Dermis microvascular lymphatic vessel endothelial cell (primary cell): ENCODE results near the gene UAP1. TPM values are rescaled to one million over a fixed set of nuclear protein-coding genes. Genes with fewer than 3 reads are reported as not detected.
"Not testable (repeated sequence)": the region's sequence is repeated elsewhere in the genome, so short reads cannot be mapped to it uniquely, and the experiment has no call there.

Source experiments
- DNase-seq, 2 donors: peaks; one replicate each; pipeline versions ENCODE4 v3.0.0 to v3.0.0-alpha.2; 2010; ENCODE audit warnings: low read depth in 2 of 2
- total RNA-seq: library from RNA; depleted of rRNA; stranded (reverse); fragments of >200 nt; gene quantifications from 2 replicates; pipeline ENCODE4 v1.2.1, GENCODE V29; 2014

Gene UAP1
- total RNA-seq, 1 donor from 2014 or later = 44.0 TPM

DNA sequence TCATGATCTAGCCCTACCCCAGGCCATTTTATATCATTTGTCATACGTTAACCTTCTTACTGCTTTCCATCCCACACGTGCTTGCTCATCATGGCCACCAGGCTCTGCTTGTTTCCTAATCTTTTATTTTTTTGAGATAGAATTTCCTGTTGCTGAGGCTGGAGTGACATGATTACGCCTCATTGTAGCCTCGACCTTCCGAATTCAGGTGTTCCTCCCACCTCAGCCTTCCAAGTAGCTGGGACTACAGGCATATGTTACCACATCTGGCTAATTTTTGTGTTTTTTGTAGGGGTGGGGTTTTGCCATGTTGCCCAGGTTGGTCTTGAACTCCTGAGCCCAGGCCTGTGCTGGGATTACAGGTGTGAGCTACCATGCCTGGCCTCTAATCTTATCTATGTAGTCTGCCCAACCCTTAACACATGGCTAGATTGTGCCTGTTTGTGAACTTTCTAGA lies 3.3 kb downstream of the UAP1 start:
- DNase-seq = peak in 1 of 2 donors; percentile 24

DNA sequence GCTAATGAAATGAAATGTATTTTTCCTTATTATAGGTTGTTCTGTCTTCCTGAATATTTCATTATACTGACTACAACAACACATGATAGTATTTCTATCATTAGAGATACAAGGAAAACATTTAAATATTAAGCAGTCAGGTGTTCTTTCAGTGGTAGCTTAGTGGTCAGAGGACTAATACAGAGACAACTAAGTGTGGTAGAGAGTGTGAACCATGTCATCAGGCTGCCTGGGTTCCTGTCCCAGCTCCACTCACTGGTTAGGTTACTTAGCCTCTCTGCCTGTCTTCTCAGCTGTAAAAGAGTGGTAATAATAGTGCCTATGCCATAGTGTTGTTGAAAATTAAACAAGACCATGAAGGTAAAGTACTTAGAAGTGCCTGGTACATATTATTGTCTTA lies 3.9 kb downstream of the UAP1 start:
- no peak for DNase-seq

DNA sequence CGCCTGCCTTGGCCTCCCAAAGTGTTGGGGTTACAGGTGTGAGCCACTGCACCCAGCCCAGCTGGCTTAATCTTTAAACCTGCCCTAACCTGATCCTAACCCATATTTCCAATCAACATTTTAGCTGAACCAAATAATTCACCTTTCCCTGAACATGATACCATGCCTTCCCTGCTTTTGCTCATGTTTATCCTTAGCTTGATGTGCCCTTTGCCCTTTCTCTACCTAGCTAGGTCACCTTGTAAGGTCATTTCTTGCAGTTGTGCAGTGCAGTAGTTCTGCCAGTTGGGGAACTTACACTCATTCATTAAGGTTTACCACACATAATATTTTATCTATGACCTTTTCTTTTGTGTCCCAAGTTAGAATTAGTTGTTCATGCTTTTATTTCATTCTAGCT lies 5.3 kb downstream of the UAP1 start:
- no peak for DNase-seq

DNA sequence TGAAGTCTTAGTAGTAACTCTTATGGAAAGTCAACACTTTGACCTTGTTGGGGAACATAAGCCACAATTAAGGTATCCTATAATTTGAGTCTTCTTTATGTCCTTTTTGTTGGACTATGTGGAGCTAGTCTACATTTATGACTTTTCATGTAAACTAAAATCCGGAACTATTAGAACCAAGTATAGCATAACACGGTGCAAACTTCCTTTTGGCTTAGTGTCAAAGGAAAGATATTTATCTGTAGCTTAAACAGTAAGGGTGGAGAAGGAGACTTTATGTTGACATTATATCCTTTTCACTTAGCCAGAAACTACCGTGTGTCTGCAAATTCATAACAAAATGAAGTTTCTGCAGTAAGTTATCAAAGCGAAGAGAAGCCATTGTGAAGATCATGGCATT lies 7.3 kb downstream of the UAP1 start:
- peak in 1 of 2 donors; percentile 26 for DNase-seq

DNA sequence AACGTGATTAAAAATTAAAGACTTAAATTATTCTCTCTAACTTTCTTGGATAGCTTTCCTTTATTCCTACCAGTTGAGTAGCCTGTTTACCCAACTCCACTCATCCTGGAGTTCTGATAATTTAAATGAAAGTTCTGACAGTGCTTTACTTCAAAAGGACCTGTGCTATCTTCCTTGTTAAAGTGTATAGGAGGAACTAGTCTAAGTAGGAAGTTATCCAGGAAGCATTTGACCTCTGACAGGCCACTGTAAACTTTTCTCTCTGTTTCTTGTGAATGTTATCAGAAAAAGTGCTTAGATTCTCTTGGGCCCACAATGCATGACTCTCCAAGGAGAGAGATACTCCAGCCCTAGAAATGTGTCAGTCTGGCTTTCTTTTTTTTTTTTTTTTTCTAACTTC lies 9.2 kb downstream of the UAP1 start:
- DNase-seq = no peak

DNA sequence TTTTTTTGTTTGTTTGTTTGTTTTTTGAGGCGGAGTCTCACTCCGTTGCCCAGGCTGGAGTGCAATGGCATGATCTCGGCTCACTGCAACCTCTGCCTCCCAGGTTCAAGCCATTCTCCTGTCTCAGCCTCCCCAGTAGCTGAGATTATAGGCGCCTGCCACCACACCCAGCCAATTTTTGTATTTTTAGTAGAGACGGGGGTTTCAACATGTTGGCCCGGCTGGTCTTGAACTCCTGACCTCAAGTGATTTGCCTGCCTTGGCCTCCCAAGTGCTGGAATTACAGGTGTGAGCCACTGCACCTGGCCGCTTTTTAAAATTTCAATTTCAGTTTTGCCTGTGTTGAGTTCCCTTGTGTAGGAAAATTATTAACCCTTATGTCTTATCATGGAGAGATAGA lies 9.6 kb downstream of the UAP1 start:
- not testable (repeated sequence) for DNase-seq

DNA sequence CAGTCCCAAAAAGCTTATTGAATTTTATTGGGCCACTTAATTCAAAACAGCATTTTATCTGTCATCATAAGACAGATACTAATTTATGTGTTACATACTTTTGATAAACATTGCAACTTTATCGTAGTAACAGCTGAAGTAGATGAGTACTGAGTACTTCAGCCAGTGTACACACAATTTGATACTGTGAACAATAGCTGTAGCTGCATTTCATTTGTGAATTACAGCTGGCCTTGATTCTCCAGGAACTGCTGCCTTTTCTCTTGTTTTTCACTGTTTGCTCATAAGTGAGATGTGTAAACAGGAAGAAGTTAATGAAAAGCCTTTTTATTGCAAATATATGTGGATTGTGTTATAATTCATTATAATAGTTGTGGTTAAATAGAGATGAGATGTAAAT lies 10.2 kb downstream of the UAP1 start:
- no peak for DNase-seq

DNA sequence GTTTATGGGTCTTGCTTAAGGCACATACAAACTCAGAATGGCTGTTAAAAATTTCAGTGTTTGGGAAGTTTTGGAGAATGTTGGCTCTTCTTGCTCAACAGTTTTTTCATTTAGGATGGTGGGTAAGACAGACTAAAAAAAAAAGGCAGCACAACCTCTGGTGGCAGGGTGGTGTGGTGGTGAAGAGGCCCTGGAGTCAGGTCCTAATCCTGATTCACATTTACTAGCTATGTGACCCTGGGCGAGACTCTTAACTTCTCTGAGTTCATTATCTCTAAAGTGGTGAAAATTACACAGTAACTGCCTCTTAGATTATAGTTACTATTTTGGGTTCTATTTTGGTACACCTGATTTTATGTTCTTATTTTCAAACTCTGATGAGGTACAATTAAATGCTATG lies 11.6 kb downstream of the UAP1 start:
- no peak for DNase-seq

DNA sequence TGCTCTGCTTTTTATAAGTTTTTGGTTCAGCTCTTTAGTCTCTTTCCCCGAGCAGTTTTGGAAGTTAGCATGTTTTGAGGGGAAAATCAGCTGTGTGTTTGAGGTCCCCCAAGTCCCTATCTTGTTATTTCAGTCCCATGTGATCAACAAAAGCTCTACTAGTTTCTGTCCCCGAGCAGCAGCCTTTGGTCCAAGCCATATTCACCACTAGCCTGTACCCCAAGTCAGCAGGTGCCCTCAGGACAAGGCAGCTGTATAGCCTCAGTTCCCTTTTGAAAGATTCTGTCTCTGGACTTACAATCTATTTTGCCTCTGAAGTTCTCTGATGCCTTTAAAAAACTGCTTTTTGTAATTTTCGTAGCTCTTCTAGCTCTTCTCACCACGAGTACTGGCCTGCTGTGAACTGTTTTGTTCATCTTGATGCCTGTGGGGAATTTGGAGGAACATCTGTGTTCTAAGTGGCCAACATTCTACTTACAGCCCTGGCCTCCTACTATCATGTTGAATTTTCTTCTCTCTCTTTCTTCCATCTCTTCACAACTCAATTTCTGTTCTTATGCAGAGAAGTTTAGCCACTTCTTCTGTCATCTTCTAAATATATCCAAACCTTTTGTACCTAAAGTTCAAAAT lies 16.7 kb downstream of the UAP1 start:
- no peak for DNase-seq

DNA sequence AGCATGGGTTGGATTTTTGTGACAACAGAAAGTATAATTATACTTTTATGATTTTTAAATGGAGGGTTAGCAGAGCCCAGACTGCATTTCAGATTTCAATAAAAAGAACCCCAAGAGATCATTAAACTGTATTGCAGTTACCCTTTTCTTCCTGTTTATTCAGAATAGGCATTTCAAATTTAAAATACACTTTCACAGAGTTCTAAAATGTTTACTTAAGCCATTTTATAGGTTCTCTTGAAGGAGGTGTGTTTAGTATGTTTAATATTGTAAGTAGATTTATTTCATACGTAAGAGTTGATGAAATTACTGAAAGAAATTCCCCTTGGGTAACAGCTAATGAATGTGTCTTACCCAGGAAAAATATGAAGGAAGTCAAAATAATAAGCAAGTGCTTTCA lies 17.4 kb downstream of the UAP1 start:
- no peak for DNase-seq

DNA sequence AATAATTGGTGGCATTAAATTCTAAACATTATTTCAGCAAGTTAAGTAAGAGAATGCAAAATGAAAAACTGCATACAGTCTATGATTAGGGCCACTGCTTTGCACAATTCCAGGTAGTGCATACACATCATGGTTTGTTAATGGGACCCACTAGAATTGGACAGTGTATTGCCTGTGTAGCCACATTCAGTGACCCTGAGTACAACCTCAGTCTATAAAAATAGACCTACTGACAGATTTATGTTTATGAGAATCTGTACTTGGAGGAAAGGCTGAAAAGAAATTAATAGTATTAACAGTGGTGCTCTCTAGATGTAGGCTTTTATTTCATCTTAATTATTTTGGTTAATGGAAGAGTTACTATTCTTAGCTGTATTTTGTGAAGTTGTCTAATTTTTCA lies 18.8 kb downstream of the UAP1 start:
- DNase-seq = no peak

DNA sequence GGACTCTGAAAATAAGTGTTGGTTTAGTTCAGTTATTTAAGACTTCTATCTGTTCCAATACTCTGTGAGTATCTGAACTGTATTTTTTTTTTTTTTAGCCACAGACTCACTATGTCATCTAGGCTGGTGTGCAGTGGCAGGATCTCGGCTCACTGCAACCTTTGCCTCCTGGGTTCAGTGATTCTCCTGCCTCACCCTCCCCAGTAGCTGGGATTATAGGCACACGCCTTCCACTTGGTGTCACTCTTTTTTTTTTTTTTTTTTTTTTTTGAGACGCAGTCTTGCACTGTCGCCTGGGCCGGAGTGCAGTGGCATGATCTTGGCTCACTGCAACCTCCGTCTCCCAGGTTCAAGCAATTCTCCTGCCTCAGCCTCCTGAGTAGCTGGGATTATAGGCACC lies 21.4 kb downstream of the UAP1 start:
- DNase-seq = not testable (repeated sequence)

DNA sequence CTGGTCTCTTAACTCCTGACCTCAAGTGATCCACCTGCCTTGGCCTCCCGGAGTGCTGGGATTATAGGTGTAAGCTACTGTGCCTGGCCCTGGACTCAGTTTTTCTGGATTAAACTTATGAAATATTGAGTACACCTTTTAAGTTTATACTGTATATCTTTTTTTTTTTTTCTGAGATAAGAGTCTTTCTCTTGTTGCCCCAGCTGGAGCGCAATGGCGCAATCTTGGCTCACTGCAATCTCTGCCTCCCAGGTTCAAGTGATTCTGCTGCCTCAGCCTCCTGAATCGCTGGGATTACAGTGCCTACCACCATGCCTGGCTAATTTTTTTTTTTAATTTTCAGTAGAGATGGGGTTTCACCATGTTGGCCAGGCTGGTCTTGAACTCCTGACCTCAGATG lies 23.6 kb downstream of the UAP1 start:
- not testable (repeated sequence) for DNase-seq

DNA sequence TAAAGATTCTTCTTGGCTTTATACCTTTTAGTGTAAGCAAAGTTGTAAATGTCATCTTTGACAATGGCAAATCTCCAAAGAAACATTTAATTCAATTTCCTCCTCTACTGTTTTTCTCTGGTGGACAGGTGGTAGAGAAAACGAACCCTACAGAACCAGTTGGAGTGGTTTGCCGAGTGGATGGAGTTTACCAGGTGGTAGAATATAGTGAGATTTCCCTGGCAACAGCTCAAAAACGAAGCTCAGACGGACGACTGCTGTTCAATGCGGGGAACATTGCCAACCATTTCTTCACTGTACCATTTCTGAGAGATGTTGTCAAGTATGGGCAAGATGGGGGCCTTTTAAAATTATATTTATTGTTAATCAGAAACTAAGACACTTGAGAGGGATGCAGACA lies 25.8 kb downstream of the UAP1 start:
- DNase-seq = no peak

DNA sequence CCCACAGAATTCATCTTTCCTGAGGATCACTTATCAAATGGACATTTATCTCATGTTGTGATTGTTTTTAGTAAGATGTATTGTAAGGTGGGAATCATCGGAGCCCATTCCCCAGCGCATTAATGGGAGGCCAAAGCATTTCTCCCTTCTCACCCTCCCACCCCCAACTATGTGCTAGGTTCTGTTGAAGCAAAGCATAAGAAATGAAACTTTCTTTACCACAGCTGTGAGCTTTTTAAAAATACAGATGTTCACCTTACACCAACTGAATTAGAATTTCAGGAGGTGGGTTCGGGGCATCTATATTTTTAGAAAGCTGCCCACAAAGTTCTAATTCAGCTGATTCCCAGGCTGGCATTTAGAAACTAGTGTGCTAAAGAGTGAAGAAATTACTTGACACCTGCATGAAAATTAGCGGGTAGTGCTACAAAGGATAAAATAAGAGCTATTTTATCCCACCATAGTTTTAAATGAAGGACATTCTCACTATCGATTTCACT lies 26.3 kb downstream of the UAP1 start:
- no peak for DNase-seq

DNA sequence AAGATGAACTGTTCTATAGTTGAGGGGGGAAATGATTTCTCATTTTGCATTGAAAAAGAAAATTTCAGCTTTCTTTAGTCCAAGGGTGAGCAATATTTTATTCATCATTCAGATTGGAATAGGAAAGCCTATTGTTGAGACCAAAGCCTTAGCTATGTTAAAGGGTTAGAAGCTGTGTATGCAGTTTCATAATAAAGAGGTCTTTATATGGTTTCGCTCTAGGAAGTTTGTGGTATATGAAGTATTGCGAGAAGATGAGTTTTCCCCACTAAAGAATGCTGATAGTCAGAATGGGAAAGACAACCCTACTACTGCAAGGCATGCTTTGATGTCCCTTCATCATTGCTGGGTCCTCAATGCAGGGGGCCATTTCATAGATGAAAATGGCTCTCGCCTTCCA lies 28.6 kb downstream of the UAP1 start:
- no peak for DNase-seq

DNA sequence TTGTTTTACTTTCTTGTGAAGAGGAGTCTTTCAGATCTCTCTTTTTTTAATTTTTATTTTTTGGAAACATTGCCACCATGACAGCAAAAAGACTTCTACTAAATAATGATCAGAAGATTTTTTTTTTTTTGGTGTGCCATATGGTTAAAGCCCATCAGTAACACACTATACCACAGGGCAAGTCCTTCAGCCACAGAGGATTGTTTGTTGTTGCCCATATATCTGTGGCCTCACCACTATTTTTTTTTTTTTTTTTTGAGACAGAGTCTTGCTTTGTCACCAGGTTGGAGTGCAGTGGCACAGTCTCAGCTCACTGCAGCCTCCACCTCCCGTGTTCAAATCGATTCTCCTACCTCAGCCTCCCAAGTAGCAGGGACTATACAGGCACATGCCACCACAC lies 29.2 kb downstream of the UAP1 start:
- DNase-seq = no peak

DNA sequence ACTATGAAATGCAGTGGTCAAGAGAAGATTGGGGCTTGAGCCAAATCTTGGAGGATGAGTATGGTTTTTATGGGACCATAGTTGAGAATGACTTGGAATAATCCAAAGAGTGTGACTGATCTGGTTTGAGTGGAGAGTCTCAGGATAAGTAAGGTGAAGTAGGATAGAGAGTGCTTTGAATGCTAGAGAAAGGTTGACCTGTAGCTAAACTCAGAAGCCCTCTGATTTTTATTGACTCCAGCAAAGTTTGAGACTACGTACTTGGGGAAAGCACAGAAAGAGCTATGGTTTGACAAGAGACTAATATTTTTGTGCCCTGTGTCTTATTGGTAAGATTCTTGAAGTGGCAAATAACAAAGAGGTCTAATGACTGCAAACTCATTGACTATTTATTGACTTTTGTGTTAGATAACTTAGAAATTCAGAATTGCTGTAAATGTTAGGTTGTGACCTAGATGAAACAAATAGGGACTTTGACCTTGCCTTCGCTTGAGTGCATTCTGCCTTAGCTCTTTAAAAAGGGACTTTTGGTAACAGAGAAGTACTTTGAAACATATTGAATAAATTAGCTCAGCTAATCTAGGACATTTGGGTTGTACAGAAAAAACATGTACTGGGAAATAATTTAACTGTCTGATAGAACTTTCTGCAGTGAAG lies 35.1 kb downstream of the UAP1 start:
- no peak for DNase-seq

DNA sequence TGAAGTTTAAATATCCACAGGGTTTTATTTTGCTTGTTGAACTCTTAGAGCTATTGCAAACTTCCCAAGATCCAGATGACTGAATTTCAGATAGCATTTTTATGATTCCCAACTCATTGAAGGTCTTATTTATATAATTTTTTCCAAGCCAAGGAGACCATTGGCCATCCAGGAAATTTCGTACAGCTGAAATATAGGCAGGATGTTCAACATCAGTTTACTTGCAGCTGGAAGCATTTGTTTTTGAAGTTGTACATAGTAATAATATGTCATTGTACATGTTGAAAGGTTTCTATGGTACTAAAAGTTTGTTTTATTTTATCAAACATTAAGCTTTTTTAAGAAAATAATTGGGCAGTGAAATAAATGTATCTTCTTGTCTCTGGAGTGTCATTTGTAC lies 37.9 kb downstream of the UAP1 start:
- no peak for DNase-seq

DNA sequence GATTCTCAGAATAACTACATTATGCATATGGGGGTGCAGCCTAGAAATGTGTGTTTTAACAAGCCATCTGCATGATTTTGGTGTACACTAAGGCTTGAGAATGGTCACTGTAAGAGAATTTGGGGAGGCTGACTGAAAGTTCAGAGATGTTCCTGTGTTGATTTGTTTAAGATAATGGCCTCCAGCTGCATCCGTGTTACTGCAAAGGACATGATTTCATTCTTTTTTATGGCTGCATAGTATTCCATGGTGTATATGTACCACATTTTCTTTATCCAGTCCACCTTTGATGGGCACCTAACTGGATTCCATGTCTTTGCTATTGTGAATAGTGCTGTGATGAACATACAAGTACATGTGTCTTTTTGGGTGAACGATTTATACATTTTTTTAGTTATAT lies 41.6 kb downstream of the UAP1 start:
- DNase-seq = not testable (repeated sequence)

DNA sequence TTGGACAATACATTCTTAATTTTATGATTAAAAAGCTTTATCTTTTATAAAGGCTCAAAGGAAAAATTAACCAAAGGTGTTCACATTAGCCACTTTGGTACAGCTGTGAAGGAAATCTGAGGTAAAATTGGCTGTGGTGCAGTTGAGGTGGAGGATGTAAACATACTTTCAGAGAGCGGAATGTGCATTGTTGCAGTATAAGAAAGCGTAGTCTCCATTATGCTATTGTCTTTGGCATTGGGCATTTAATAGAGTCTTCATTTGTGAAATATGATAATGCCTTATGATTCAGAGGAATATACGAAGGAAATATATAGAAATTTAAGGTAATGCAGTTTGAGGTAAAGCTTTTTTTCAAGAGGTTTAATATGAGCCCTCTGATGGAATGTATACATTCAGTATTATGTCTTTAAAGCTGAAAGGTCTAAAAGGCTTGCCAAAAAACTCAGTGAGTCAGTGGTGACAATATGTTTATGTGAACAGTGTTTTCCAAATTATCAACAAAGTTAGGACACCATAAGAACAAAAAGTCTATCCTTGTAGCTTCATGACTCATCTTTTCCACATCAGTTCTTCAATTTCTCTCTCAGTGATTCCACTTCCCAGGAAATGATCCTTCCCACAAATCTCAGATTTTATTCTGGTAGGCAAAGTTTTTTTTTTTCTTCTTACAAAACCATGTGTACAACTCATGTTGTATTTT lies 43.9 kb downstream of the UAP1 start:
- DNase-seq = peak; percentile 82 to 96

DNA sequence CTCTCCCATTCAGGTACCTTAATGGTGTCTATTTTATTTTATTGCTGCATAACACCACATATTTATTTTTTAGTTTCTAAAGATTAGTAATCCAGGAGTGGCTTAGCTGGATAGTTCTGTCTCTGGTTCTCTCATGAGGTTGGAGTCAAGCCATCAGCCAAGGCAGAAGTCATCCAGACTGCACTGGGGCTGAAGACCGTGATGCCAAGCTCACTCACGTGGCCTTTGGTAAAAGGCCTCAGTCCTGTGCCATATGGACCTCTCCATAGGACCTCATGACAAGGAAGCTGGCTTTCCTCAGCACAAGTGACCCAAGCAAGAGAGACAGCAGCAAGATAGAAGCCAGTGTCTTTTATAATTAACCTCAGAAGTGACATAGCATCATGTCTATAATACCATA lies 47.8 kb downstream of the UAP1 start:
- no peak for DNase-seq
